Measurements from ENCODE around the gene PNPLA5. TPM values are rescaled to one million over a fixed set of nuclear protein-coding genes. Genes with fewer than 3 reads are reported as not detected.

The PNPLA5 gene
- total RNA-seq, 1 donor from 2014 or later: not detected

GRCh38 chr22:43847376-43848289 lies 44.2 kb downstream of the PNPLA5 start:
- Mint-ChIP-seq H3K36me3 (no peaks in the 10 kb centered on the region), H3K27ac (no peak overlapping the region), H3K4me1 (ENCODE audit: unreplicated experiment) (peaks cover 24% of the 10 kb centered on the region), H3K9me3 (no peaks in the 10 kb centered on the region), H3K27me3 (peaks cover 13% of the 10 kb centered on the region), H3K4me3 (no peak overlapping the region)
- no peak for TF ChIP-seq CTCF (conservative IDR thresholded peaks at IDR 0.05)
- DNase-seq (ENCODE audit: extremely low spot score, unreplicated experiment): no peak

- no peaks in the 10 kb centered on the region for H3K9me3 Mint-ChIP-seq
- H3K27ac Mint-ChIP-seq: no peak overlapping the region
- H3K4me1 Mint-ChIP-seq (ENCODE audit: unreplicated experiment): peaks cover 24% of the 10 kb centered on the region
- DNase-seq (ENCODE audit: extremely low spot score, unreplicated experiment): no peak
- H3K4me3 Mint-ChIP-seq: no peak overlapping the region
- H3K27me3 Mint-ChIP-seq: peaks cover 13% of the 10 kb centered on the region
- no peak for TF ChIP-seq CTCF (conservative IDR thresholded peaks at IDR 0.05)
- H3K36me3 Mint-ChIP-seq: no peaks in the 10 kb centered on the region
Measured at GRCh38 chr22:43846966-43847365, 44.8 kb downstream of the PNPLA5 start.

GRCh38 chr22:43845981-43846380 lies 45.8 kb downstream of the PNPLA5 start:
- no peak for TF ChIP-seq CTCF (conservative IDR thresholded peaks at IDR 0.05)
- no peaks in the 10 kb centered on the region for H3K9me3 Mint-ChIP-seq
- no peak overlapping the region for H3K27ac Mint-ChIP-seq
- H3K4me3 Mint-ChIP-seq: no peak overlapping the region
- DNase-seq (ENCODE audit: extremely low spot score, unreplicated experiment): no peak
- H3K27me3 Mint-ChIP-seq: peaks cover 8% of the 10 kb centered on the region
- peaks cover 21% of the 10 kb centered on the region for H3K4me1 Mint-ChIP-seq (ENCODE audit: unreplicated experiment)
- H3K36me3 Mint-ChIP-seq: no peaks in the 10 kb centered on the region

GRCh38 chr22:43844560-43845545 lies 47.0 kb downstream of the PNPLA5 start:
- Mint-ChIP-seq H3K36me3 (no peaks in the 10 kb centered on the region), H3K27ac (peak overlapping the region; percentile 65)
- no peak for TF ChIP-seq CTCF (conservative IDR thresholded peaks at IDR 0.05)

GRCh38 chr22:43843783-43844530 lies 47.9 kb downstream of the PNPLA5 start:
- Mint-ChIP-seq H3K36me3 (no peaks in the 10 kb centered on the region), H3K9me3 (no peaks in the 10 kb centered on the region), H3K4me3 (no peak overlapping the region), H3K4me1 (ENCODE audit: unreplicated experiment) (peaks cover 21% of the 10 kb centered on the region), H3K27ac (no peak overlapping the region), H3K27me3 (no peaks in the 10 kb centered on the region)
- no peak for DNase-seq (ENCODE audit: extremely low spot score, unreplicated experiment)
- no peak for TF ChIP-seq CTCF (conservative IDR thresholded peaks at IDR 0.05)

More at GRCh38 chr22:43844560-43845545, 47.0 kb downstream of the PNPLA5 start:
- no peak for DNase-seq (ENCODE audit: extremely low spot score, unreplicated experiment)
- no peaks in the 10 kb centered on the region for H3K27me3 Mint-ChIP-seq
- H3K9me3 Mint-ChIP-seq: no peaks in the 10 kb centered on the region
- H3K4me1 Mint-ChIP-seq (ENCODE audit: unreplicated experiment): peaks cover 21% of the 10 kb centered on the region
- no peak overlapping the region for H3K4me3 Mint-ChIP-seq

Measured in type B pancreatic cell (in vitro differentiated cells).